Spleen (tissue), 7 donors: ENCODE data around the gene CMC4.

ENCODE experiments used
- POLR2A ChIP-seq, 3 donors: fragments of 450-650 bp; IDR thresholded peaks; one replicate each; pipeline ENCODE4 v1.5.1; 2017; ENCODE audit warnings: antibody characterized with exemption in 3 of 3, mild to moderate bottlenecking in 1 of 3
- POLR2AphosphoS5 ChIP-seq, 3 donors: sonication (generic); formaldehyde crosslinking; IDR thresholded peaks; one replicate each; pipeline ENCODE4 v1.5.1; 2017; ENCODE audit warnings: antibody characterized with exemption in 3 of 3
- TF ChIP-seq, protein P1 (sequence below), 11 experiments: fragments of 200-600 bp in 7 of 11; fragments of 450-650 bp in 4 of 11; sonication (generic) in 4 of 11; IDR thresholded peaks in 8 of 11; conservative IDR thresholded peaks in 3 of 11; 1 replicate in 7 of 11; 2 replicates in 4 of 11; pipeline versions ENCODE4 v1.4.0 to v1.8.0; 2016 to 2021; ENCODE audit warnings: antibody characterized with exemption in 11 of 11, inconsistent platforms in 4 of 11, mild to moderate bottlenecking in 1 of 11
- donor health status: DM: no; HTN: no; CAD: no; lungs with moderate emphysema.
- donor health status: DM: no; HTN: no; CAD: no.
- donor health status: DM: no; HTN: no; CAD: no.

GRCh38 chrX:155027509-155028066 lies 43.3 kb downstream of the CMC4 start:
- TF ChIP-seq, protein P1, sequence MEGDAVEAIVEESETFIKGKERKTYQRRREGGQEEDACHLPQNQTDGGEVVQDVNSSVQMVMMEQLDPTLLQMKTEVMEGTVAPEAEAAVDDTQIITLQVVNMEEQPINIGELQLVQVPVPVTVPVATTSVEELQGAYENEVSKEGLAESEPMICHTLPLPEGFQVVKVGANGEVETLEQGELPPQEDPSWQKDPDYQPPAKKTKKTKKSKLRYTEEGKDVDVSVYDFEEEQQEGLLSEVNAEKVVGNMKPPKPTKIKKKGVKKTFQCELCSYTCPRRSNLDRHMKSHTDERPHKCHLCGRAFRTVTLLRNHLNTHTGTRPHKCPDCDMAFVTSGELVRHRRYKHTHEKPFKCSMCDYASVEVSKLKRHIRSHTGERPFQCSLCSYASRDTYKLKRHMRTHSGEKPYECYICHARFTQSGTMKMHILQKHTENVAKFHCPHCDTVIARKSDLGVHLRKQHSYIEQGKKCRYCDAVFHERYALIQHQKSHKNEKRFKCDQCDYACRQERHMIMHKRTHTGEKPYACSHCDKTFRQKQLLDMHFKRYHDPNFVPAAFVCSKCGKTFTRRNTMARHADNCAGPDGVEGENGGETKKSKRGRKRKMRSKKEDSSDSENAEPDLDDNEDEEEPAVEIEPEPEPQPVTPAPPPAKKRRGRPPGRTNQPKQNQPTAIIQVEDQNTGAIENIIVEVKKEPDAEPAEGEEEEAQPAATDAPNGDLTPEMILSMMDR (IDR thresholded peaks at IDR 0.05 in 8 of 11, conservative IDR thresholded peaks at IDR 0.05 in 3 of 11), result no peak
- TF ChIP-seq POLR2A (IDR thresholded peaks at IDR 0.05) (peak in 1 of 3 donors; percentile 54), POLR2AphosphoS5 (IDR thresholded peaks at IDR 0.05) (no peak)
